ENCODE measurements around the gene PCGF3.

Gene PCGF3, protein sequence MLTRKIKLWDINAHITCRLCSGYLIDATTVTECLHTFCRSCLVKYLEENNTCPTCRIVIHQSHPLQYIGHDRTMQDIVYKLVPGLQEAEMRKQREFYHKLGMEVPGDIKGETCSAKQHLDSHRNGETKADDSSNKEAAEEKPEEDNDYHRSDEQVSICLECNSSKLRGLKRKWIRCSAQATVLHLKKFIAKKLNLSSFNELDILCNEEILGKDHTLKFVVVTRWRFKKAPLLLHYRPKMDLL

DNA sequence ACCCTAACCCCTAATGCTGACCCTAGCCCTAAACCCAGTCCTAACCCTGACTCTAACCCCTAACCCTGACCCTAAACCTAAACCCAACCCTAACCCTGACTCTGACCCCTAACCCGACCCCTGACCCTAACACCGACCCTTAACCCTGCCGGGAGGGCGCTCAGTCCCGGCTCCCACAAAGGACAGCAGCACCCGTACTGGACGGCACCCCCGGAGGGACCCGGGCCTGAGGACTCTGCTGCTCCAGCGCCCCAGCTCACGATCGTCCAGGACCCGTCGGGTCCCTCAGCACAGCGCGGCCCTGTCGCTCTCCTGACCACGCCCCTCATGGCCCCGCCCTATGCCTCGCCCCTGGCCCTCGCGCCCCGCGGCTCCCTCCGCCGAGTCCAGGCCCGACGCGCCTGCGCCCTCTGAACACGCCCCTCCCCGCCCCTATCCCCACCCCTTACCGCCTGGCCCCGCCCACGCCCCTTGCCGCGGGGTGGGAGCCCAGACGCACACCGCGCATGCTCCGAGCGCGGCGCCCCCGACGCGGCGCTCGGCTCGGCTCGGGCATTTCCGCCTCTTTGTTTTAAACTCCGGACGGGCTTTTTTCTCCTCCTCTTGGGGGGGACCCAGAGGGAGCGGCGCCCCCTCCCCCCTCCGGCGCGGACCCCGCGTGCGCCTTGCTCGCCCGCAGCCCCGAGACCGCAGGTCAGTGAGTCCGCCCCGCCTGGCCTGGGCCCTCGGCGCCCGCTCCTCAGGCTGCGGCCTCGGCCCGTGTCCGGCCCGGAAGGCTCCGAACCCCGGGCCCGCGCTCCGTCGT is at the start of gene PCGF3:
Gene PCGF3 (plus strand): TSS at position 555 of the 805 bp plus-strand sequence. CDS start 27,849 bp downstream, outside the sequence.
- peak; percentile 100 for DNase-seq

DNA sequence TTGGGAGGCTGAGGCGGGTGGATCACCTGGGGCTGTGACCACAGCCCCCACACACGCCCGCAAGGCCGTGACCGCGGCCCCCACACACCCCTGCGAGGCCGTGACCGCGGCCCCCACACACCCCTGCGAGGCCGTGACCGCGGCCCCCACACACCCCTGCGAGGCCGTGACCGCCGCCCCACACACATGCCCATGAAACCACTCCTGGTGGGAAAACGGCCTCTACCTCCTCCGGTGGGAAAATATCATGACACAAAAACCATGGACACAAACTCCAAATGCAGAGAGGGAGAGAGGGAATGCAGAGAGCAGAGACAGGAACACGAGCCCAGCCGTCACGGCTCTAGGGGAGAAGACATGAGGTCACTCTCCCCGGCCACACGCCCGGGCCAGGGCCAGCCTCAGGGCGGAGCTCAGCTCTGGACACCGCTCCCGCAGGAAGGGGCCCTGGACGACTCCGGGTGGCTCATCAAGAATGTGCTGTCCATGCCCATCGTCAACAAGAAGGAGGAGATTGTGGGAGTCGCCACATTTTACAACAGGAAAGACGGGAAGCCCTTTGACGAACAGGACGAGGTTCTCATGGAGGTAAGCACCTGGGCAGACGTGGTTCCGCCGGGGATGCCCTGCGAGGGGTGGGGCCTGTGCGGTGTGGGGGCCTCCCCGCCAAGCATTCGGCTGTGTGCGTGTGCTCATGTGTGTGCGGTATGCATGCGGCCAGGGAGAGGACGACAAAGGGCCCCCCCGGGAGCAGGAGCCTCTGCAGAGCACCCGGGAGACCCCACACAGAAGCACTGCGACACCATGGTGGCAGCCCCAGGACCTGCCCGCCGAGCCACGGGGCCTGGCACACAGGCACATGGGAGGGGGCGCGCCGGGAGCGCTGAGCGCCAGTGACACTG is 48.9 kb upstream of the PCGF3 start:
- no peak for DNase-seq

DNA sequence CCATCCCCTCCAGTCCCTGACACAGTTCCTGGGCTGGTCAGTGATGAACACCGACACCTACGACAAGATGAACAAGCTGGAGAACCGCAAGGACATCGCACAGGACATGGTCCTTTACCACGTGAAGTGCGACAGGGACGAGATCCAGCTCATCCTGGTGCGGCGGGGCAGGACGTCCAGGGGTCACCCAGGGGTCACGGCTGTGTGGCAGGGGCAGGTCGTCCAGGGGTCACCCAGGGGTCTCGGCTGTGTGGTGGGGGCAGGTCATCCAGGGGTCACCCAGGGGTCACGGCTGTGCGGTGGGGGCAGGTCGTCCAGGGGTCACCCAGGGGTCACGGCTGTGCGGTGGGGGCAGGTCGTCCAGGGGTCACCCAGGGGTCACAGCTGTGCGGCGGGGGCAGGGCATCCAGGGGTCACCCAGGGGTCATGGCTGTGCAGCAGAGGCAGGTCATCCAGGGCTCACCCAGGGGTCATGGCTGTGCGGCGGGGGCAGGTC is 48.2 kb upstream of the PCGF3 start:
- no peak for DNase-seq

DNA sequence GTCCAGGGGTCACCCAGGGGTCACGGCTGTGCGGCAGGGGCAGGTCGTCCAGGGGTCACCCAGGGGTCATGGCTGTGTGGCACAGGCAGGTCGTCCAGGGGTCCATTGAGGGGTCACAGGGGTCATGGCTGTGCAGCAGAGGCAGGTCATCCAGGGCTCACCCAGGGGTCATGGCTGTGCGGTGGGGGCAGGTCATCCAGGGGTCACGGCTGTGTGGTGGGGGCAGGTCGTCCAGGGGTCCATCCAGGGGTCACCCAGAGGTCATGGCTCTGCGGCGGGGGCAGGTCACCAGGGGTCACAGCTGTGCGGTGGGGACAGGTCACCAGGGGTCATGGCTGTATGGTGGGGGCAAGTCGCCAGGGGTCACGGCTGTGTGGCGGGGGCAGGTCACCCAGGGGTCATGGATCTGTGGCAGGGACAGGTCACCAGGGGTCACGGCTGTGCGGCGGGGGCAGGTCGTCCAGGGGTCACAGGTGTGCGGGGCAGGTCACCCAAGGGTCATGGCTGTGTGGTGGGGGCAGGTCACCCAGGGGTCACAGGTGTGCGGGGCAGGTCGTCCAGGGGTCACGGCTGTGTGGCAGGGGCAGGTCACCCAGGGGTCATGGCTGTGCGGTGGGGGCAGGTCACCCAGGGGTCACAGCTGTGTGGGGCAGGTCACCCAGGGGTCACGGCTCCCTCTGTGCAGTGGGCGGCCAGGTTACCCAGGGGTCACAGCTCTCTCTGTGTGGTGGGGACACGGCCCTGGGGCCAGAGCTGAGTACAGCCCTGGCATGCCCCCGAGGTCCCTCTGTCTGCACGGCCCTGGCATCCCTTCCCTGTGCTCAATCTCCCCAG is 47.6 kb upstream of the PCGF3 start:
- DNase-seq: no peak

DNA sequence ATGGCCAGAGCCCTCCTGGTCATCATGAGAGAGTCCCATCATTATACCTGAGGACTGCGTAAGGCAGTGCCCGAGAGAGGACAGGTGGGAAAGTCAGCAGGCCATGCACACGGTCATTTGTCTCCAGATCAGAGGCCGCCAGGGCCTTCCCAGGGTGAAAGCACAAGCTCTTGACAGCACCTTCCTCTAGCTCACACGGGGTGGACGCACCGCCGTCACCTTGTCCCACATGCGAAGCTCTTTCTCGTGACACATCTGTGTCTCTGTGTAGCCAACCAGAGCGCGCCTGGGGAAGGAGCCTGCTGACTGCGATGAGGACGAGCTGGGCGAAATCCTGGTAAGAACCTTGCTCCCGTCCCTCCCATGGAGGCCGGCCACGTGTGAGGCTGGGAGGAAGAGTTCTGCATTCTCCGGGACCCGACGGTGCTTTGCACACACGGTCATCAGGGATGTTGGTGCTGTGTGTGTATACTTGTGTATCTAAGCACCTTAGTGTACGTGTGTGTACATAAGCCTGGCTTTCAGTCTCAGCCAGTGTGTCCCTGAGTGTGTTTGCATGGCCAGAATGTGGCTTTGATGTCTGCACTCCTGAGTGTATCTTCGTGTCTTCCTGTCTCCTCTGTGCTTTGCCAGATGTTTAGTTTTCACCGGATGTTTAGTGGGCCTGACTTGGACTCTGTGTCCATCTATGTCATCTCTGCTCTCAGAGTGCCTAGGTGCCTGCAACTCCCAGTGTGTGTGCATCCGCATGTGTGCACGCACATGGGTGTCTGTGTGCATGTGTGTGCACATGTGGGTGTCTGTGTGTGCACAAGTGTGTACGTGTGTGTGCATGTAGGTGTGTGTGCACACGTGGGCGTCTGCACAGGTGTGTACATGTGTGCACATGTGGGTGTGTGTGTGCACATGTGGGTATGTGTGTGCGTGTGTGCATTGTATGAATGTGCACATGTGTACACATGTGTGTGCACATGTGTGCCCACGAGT is 46.7 kb upstream of the PCGF3 start:
- no peak for DNase-seq

DNA sequence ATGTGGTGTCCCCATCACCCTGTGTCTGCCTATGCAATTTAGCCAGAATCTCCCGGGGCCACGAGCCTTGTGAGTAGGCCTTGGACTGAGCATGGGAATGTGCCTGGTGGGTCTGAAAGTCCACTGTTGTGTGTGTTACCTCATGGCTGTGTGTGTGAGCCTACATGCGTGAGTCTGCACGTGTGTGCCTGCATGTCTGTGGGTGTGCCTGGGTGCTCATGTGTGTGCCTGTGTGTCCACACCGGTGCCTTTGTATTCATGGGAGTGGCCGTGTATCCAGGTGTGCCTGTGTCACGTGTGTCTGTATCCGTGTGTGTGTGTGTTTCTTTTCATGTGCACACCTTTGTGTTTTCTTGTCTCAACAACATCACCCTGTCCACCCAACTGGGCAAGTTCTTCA is 45.8 kb upstream of the PCGF3 start:
- no peak for DNase-seq

DNA sequence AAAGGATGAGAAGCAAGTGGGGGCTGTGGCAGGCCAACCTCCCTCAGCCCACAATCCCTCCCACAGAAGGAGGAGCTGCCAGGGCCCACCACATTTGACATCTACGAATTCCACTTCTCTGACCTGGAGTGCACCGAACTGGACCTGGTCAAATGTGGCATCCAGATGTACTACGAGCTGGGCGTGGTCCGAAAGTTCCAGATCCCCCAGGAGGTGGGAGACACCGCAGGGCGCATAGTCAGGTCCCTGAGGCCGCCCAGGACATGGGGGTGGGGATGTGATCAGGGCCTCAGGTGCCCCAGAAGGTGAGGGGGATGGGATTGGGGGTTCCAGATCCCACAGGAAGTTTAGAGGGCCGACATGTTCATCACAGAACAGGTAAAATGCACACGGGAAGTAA is 45.2 kb upstream of the PCGF3 start:
- no peak for DNase-seq

DNA sequence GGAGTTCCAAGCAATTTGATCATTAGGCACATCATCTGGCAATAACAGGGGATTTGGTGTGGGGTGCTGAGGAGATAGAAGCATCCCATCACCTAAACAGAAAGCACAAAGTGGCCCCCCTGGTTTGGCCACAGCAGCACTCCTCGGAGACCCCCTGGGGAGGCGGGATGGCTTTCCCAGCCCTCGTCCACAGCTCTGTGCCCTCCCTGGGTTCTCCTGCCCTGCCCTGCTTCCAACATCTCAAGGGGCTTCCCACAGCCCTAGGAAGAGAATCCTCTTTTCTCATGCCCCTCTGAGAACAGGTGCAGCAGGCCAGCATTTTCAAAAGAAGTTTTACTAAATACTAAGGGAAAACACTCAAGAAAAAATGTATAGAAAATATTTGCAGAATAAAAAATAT is 44.4 kb upstream of the PCGF3 start:
- DNase-seq: no peak

DNA sequence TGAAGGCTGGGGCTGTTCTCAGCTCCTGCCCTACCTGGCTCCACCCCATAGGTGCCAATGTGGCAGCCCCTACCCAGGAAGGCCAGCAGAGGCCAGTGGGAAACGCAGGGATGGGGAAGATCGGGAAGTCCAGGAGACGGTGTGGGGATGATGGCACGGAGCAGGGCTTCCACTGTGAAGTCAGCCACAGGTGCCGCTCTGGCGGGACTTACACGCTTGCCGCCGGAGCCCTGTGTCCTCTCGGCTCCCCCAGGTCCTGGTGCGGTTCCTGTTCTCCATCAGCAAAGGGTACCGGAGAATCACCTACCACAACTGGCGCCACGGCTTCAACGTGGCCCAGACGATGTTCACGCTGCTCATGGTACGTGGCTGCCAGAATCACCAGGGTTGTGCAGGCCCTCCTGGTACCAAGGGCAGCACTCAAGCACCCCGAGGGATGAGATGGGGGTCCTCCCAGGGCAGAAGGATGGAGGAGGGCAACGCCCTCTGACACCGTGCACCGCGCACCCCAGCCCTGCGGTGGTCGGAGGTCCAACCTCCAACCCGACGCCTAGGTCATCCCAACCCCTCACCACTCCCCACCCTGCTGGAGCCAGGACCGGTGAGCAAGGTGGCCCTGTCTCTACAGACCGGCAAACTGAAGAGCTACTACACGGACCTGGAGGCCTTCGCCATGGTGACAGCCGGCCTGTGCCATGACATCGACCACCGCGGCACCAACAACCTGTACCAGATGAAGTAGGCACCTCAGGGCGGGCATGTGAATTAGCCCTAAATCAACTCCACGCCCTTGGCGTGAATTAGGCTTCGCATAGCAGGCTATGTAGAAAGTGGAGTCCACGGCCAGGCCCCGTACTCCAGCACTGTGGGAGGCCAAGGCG is 43.5 kb upstream of the PCGF3 start:
- DNase-seq: no peak

DNA sequence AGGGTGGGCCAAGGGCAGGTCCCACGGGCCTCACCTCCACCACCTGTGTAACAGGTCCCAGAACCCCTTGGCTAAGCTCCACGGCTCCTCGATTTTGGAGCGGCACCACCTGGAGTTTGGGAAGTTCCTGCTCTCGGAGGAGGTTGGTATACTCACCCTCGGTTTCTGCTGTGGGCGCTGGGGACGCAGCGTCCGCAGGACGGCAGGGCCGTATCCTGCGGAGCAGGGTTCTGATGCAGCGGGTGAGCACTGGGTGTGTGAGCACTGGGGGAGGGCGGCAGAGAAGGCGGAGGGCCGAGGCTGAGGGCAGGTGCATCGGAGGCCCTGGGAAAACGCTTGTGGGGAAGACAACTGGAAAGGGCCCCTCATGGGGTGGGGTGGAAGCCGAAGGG is 42.6 kb upstream of the PCGF3 start:
- DNase-seq: no peak

DNA sequence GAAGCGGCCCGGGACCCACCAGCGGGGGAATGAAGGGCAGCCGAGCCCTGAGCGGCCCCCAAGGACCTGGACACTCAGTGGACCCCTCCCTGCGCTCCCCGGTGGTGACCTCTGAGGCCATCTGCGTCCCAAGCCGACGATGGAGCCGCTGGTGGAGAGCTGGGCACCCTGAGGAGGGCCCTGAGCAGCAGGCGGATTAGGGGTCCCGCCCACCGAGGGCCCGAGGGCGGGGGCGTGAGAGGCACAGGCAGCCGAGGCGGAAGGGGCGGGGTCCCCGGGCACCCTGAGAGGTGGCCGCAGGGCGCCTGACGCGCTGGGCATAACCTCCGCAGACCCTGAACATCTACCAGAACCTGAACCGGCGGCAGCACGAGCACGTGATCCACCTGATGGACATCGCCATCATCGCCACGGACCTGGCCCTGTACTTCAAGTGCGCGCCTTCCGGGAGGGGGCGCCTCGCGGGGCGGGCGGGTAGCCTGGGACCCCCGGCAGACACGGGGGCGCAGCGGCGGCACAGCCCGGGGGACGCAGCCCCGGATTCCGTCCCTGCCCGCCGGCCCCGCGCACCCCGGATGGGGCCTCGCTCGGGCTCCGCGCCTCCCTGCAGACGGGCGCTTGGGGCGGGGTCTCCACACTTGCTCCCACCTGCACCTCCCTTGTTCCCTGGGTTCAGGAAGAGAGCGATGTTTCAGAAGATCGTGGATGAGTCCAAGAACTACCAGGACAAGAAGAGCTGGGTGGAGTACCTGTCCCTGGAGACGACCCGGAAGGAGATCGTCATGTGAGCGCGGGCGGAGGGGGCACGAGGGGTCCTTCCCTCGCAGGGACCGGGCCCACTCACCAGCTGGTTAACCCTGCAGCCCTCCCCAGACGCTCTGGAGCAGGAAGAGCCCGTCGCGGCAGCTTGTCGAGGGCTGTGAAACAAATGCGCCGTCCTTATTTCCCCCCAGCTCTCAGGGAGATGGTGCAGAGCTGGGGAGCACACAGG is 41.9 kb upstream of the PCGF3 start:
- no peak for DNase-seq

DNA sequence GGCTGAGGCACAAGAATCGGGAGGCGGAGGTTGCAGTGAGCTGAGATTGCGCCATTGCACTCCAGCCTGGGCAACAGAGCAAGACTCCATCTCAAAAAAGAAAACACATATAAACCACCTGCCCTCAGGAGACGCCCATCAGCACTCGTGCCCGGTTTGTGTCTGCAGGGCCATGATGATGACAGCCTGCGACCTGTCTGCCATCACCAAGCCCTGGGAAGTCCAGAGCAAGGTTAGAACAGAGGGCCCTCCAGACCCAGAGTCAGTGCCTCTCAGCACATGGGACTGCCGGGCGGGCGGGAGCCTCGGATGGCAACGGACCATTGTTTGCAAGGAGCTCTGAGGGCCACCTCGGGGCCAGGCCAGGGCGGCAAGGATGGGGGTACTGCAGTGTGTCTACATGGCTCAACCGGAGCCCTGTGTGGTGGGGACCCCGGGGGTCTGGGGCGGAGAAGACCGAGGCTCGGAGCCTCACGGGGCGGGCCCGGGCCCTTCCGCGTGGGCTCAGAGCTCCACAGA is 40.9 kb upstream of the PCGF3 start:
- no peak for DNase-seq

DNA sequence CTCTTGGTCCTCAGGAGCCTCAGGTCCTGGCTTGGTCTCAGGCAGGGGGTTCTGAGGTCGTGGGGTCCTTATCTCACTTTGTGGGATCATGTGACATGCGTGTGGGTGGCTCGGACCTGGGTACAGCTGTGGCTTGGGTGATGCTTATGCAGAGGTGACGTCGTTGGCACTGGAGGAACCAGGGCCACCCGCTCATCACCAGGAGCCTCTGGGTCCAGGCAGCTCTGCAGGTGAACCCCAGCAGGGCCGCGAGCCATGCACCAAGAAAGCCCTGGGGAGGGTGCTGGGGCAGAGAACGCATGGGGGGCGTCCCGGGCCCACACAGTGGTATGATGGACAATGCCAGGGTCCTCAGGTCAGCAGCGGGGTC is 40.3 kb upstream of the PCGF3 start:
- no peak for DNase-seq

DNA sequence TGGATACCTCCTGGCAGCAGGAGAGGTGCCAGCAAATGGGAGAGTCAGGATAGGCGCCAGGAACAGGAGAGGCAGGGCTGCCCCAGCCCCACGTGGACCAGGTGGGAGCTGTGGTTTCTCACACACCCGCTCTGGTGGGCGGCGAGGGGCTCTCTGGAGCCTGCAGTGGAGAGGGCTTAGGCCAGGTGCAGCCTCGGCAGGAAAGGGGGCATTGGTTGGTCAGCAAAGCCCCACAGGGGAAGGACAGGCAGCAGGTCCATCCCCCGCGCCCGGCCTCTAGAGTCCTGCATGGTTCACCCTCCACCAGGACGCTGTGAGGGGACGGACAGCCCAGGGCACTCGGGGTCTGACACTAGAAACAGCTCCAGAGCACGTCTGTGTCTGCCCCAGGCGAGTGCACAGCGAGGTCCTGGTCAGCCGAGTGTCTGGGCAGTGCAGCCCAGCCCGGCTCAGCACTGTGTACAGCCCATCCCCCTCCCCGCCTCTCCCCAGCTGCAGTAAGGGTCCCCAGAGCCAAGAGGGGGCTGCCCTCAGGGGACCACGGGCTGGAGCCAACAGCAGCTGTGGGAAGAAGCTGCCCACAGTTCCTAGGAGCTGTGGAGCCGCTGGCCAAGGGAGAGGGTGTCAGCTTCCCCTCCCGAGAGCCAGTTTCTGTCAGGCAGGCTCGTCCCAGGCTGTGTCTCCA is 39.7 kb upstream of the PCGF3 start:
- no peak for DNase-seq

DNA sequence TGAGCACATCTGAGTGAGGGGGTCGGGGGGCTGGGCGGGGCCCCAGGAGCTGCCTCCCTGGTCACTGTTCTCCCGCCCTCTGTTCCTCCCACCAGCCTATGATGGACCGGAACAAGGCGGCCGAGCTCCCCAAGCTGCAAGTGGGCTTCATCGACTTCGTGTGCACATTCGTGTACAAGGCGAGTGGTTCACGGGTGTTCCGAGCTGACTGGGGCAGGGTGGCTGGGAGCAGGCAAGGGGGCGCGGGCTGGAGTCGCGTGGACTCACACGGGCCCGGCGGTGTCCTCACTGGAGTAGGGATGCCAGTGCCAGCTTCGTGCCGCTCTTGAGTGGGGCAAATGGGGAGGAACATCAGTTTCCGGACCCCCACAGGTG is 39.2 kb upstream of the PCGF3 start:
- DNase-seq: no peak

DNA sequence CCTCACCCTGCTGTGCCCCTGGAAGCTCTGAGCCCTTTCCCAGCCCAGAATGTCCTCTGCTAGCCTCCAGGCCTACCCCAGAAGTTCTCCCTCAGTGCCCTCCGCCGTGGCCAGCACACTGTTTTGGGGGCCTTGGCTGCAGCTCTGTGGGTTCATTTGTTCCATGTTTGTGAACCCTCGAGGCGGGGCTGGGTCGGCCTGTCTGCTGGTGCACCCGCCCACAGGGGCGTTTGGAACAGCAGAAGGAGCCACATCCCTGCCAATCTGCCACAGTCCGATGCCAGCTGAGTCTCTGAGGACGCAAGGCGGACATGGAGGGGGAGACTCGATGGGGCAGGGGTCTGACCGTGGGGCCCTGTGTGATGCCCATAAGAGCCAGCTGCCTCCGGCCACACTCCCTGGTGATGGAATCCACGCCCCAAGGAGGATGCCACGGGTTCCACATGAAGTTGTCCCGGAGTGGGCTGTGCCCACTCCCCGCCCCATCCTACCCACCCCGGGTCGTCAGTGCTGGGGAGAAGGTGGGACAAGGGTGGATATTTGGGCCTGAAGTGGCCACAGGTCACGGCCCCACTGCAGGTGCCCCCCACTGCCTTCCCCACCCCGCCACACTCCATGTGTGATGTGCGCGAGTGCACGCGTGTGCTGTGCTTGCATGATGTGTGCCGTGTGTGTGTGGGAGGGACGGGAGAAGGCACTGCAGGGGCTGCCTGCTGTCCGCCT is 38.6 kb upstream of the PCGF3 start:
- DNase-seq: no peak

DNA sequence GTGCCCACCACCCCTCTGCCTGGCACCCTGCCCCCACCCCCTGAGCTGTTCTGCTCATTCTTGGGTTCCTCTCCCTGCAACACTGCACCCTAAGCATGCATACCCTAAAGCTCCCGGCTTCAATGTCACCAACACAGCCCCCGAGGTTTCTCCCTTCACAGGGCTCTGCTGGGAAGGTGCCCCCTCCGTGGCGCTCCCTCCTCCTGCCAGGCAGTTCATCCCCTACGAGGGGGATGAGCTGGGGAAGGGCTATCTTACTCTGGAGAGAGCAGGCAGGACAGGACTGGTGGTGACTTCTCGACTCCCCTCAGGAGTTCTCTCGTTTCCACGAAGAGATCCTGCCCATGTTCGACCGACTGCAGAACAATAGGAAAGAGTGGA is 38.1 kb upstream of the PCGF3 start:
- DNase-seq: no peak
